GM12892 (cell line): ENCODE measurements around the gene RRAS2.

ENCODE experiments used
- POLR2A ChIP-seq: IDR thresholded peaks from 2 replicates; pipeline ENCODE4 v1.6.1; 2011; ENCODE audit warnings: low read depth, low read length, control low read depth
- TAF1 ChIP-seq: IDR thresholded peaks from 2 replicates; pipeline ENCODE4 v1.6.1; 2011; ENCODE audit warnings: low read depth, mild to moderate bottlenecking, control low read depth, low read length, borderline replicate concordance

GRCh38 chr11:14360976-14361375, 2.0 kb upstream of the RRAS2 start:
- TF ChIP-seq TAF1 = no peak
- TF ChIP-seq POLR2A = no peak
